ENCODE results near the gene SMAD3. TPM values are rescaled to one million over a fixed set of nuclear protein-coding genes. Genes with fewer than 3 reads are reported as not detected.

SMAD3 gene
- 6.1 and 9.2 TPM in 2 replicates for total RNA-seq

DNA sequence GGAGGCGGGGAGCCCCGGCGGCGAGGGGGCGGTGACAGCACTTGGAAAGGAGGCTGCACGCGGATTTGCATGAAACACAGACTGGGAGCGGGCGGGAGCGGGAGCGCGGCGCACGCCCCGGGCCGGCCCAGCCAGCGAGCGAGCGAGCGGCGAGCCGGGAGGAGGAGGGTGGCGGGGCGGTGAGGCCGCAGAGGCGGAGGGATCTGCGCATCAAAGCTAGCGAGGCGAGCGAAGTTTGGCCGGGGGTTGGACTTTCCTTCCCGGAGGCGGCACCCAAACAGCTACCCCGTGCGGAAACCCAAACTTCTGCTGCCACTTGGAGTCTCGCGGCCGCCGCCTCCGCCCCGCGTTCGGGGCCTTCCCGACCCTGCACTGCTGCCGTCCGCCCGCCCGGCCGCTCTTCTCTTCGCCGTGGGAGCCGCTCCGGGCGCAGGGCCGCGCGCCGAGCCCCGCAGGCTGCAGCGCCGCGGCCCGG, at the start of gene SMAD3:
SMAD3 (plus strand) TSS at position 72 of the 475 bp plus-strand sequence. CDS start 553 bp downstream, outside the sequence.

Other genes starting within 250 kb of the SMAD3 start
- 32.3 and 35.6 TPM in 2 replicates for gene AAGAB, start 189.1 kb downstream of the SMAD3 start, total RNA-seq
- 0.54 and 0.69 TPM in 2 replicates for gene IQCH, start 189.2 kb downstream of the SMAD3 start, total RNA-seq

Measured in dermis lymphatic vessel endothelial cell (primary cell).